GM12872 (cell line): ENCODE data around the gene STPG1.

Experiments used
- TF ChIP-seq, protein P1 (sequence below): IDR thresholded peaks from 3 replicates; pipeline ENCODE4 v1.5.1; 2011; ENCODE audit warnings: low read depth, mild to moderate bottlenecking, low read length, moderate library complexity; ENCODE audit not compliant: insufficient read depth

Gene STPG1

DNA sequence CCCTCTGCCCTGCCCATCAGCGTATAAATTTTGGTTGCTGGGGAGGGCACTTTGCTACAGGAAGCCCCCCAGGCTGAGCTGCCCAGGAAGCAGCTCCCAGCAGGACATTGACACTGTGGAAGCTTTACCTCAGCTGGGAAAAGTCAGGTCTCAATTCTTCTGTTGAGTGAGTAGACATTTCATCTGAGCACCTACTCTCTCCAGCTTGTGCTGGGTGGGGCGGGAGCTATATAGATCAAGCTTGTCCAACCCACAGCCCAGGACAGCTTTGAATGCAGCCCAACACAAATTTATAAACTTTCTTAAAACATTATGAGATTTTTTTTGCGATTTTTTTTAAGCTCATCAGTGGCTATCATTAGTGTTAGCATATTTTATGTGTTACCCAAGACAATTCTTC lies 11.4 kb upstream of the STPG1 start:
- TF ChIP-seq, protein P1, sequence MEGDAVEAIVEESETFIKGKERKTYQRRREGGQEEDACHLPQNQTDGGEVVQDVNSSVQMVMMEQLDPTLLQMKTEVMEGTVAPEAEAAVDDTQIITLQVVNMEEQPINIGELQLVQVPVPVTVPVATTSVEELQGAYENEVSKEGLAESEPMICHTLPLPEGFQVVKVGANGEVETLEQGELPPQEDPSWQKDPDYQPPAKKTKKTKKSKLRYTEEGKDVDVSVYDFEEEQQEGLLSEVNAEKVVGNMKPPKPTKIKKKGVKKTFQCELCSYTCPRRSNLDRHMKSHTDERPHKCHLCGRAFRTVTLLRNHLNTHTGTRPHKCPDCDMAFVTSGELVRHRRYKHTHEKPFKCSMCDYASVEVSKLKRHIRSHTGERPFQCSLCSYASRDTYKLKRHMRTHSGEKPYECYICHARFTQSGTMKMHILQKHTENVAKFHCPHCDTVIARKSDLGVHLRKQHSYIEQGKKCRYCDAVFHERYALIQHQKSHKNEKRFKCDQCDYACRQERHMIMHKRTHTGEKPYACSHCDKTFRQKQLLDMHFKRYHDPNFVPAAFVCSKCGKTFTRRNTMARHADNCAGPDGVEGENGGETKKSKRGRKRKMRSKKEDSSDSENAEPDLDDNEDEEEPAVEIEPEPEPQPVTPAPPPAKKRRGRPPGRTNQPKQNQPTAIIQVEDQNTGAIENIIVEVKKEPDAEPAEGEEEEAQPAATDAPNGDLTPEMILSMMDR = no peak

DNA sequence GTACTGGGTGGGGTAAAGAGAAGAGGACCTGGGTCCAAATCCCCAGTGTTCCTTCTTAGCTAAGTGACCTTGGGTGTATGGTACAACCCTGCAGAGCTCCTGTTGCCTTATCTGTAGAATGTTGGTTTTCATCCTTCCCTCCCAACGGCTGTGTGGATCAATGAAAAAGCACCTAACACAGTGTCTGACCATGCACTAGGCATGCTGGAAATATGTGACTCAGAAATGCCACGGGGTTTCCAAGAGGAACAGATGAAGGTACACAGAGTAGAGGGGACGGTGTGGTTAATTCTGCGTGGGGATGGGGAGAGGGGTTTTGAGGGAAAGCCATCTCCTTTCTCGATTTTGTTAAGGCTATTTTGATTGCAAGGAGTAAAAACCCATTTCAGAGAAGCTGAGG lies 10.6 kb upstream of the STPG1 start:
- TF ChIP-seq, protein P1 = no peak

GRCh38 chr1:24421502-24421901 lies 7.9 kb upstream of the STPG1 start:
- TF ChIP-seq, protein P1 = no peak

- TF ChIP-seq, protein P1 = no peak
Observed at GRCh38 chr1:24420547-24420946, 7.0 kb upstream of the STPG1 start.

DNA sequence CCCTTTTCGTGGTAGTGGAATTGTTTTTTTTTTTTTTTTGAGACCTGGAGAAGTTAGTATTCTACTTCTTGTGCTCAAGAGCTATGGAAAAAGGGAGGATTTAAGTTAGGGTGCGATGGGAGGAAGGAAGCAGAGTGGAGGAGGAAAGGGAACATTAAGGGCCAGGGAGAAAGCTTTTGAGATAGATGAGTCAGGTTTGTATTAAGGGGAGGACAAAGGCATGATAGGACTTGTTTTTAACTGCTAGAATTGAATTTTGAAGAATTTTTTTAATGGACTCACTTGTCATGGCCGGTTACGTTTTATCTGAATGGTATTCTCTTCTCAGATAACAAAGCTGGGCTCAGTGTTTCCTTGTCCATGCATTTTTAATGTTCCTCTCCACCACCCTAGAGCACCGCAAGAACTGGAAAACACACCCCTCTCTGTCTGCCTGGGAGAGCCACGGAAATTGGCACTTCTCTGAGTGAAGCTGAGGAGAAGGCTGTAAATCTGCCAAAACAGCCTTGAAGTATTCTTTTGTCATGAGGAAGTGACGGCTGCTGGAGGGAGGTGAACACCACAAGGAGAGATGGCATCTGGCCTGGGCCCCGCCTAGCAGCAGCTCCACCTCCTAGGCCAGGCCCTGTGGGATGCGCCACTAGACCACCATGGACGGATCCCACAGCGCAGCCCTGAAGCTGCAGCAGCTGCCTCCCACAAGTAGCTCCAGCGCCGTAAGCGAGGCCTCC lies 5.5 kb upstream of the STPG1 start:
- TF ChIP-seq, protein P1 = no peak

DNA sequence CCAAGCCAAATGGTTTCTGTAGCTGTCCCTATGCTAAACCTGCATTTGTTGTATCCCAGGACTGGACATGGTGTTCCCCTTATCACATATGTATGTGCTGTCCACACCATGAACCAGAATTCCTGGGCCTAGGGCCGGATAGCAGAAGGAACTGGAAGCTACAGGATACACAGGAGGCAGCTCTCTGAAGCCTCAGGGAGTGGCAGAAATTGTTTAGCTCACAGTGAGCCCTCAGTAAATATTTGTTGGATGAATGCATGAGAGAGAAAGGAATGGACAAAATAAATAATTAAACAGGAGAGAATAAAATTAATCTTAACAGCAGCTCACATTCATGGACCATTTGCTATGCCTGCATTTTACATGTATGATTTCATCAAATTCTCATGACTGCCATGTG lies 4.1 kb upstream of the STPG1 start:
- TF ChIP-seq, protein P1 = no peak

DNA sequence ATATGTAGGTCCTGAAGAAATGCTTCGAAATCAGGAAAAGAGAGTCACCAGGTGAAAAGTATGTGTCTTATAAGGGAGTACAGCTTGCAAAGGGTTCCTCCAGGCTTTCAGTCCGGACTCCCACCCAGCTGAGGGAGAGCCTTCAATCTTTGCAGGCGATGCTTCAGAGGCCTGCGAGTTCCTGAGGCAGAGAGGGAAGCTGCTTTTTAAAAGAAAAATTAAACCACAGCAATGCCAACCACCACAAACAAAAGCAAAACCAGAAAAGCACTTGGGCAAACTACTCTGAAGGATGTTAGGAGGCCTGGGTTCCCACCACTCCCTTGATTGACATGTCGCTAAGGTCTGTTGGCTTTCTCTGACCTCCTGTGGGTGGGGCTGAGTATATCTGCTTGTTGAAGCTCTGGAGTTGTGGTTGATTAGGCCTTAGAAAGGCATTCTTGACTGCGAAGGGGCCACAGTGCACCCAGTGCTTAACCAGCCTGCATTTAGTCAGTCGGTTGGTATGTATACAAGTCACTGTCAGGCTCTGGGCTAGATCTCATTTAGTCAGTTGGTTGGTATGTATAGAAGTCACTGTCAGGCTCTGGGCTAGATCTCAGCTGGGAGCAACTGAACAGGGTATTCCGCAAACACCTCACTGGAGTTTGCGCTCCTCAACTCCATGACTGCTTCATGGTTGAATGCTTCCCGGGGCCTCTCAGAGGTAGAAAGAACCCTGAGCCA lies 3.2 kb upstream of the STPG1 start:
- TF ChIP-seq, protein P1 = no peak
